ENCODE measurements around the gene CAPN15. TPM values are rescaled to one million over a fixed set of nuclear protein-coding genes. Genes with fewer than 3 reads are reported as not detected.

The CAPN15 gene
- total RNA-seq, result 31.0 TPM

GRCh38 chr16:527015-527903 is at the start of gene CAPN15:
Gene CAPN15 (plus strand): TSS chr16:527712. CDS start chr16:546839, 19,127 bp downstream.

GRCh38 chr16:560204-560700 is 32.7 kb downstream of the CAPN15 start, which contains the start of gene PRR35:
Gene PRR35 (plus strand): TSS chr16:560394. CDS start chr16:563295, 2,901 bp downstream.

GRCh38 chr16:566475-567372 is 39.2 kb downstream of the CAPN15 start, which contains the start of gene NHLRC4:
Gene NHLRC4 (plus strand): TSS chr16:567005. CDS start chr16:568048, 1,043 bp downstream.

GRCh38 chr16:569445-570254 is 42.1 kb downstream of the CAPN15 start, which contains the start of gene PIGQ:
Gene PIGQ (plus strand): TSS chr16:569968. CDS start chr16:574075, 4,107 bp downstream.

GRCh38 chr16:589658-590187 is 62.2 kb downstream of the CAPN15 start, which contains the start of gene RAB40C:
Gene RAB40C (plus strand): TSS chr16:590066. CDS start chr16:590292, 226 bp downstream.

Other genes with a start within 250 kb of the CAPN15 start
- 10.5 TPM for gene ARHGDIG, start 247.1 kb upstream of the CAPN15 start, total RNA-seq
- 2.1 TPM for gene PDIA2, start 244.5 kb upstream of the CAPN15 start, total RNA-seq
- 20.4 TPM for gene AXIN1, start 175.0 kb upstream of the CAPN15 start, total RNA-seq
- 44.0 TPM for gene MRPL28, start 157.2 kb upstream of the CAPN15 start, total RNA-seq
- 14.2 TPM for gene PGAP6, start 145.7 kb upstream of the CAPN15 start, total RNA-seq
- 30.3 TPM for gene NME4, start 130.5 kb upstream of the CAPN15 start, total RNA-seq
- gene DECR2, start 125.8 kb upstream of the CAPN15 start, total RNA-seq, result 10.2 TPM
- 37.7 TPM for gene RAB11FIP3, start 102.1 kb upstream of the CAPN15 start, total RNA-seq
- gene PRR35, start 32.7 kb downstream of the CAPN15 start, total RNA-seq, result 2.0 TPM
- 0.66 TPM for gene NHLRC4, start 39.3 kb downstream of the CAPN15 start, total RNA-seq
- gene PIGQ, start 42.3 kb downstream of the CAPN15 start, total RNA-seq, result 36.3 TPM
- gene RAB40C, start 62.4 kb downstream of the CAPN15 start, total RNA-seq, result 18.9 TPM
- gene WFIKKN1, start 103.3 kb downstream of the CAPN15 start, total RNA-seq, result 0.71 TPM
- gene METTL26, start 108.6 kb downstream of the CAPN15 start, total RNA-seq, result 54.3 TPM
- 8.7 TPM for gene MCRIP2, start 114.1 kb downstream of the CAPN15 start, total RNA-seq
- 33.2 TPM for gene WDR90, start 121.7 kb downstream of the CAPN15 start, total RNA-seq
- 56.3 TPM for gene RHOT2, start 140.4 kb downstream of the CAPN15 start, total RNA-seq
- 4.3 TPM for gene RHBDL1, start 148.0 kb downstream of the CAPN15 start, total RNA-seq
- gene STUB1, start 152.7 kb downstream of the CAPN15 start, total RNA-seq, result 55.4 TPM
- gene JMJD8, start 156.6 kb downstream of the CAPN15 start, total RNA-seq, result 43.3 TPM
- gene WDR24, start 162.7 kb downstream of the CAPN15 start, total RNA-seq, result 8.1 TPM
- 5.8 TPM for gene FBXL16, start 178.1 kb downstream of the CAPN15 start, total RNA-seq
- 41.1 TPM for gene METRN, start 187.4 kb downstream of the CAPN15 start, total RNA-seq
- 25.7 TPM for gene ANTKMT, start 193.4 kb downstream of the CAPN15 start, total RNA-seq
- gene CCDC78, start 198.7 kb downstream of the CAPN15 start, total RNA-seq, result 1.0 TPM
- 4.0 TPM for gene HAGHL, start 199.4 kb downstream of the CAPN15 start, total RNA-seq
- gene CIAO3, start 213.3 kb downstream of the CAPN15 start, total RNA-seq, result 42.7 TPM
- gene MSLN, start 233.0 kb downstream of the CAPN15 start, total RNA-seq, result 19.4 TPM

Measured in camera-type eye (tissue), 1 donor.